IMR-90 (cell line): ENCODE results near the gene CDKN3. TPM values are rescaled to one million over a fixed set of nuclear protein-coding genes. Genes with fewer than 3 reads are reported as not detected.

Experiments used
- ATAC-seq: fragments of 200-7000 bp; cut with Tn5 transposase; 2 replicates; pipeline ENCODE4 v1.9.1; 2020; ENCODE audit warnings: low read depth, mild to moderate bottlenecking, moderate library complexity
- BruUV-seq: library from RNA; stranded (reverse); fragments of 400-500 nt; replicated peaks from 2 replicates; lab custom pipeline; 2021; lab: Mats Ljungman, UMichigan
- CTCF ChIA-PET: fragments of 300-600 bp; formaldehyde crosslinking; extraction: SDS; loops from one replicate; lab custom pipeline; 2021; ENCODE audit warnings: antibody characterized with exemption; lab: Yijun Ruan, JAX
- POLR2A ChIA-PET: fragments of 300-600 bp; sonication (Branson Sonifier 250); formaldehyde crosslinking; loops from one replicate; lab custom pipeline; 2022; ENCODE audit warnings: antibody characterized with exemption; ENCODE audit not compliant: unreplicated experiment; lab: Charles Lee
- DNase-seq: peaks from one replicate; pipeline ENCODE4 v3.0.0; 2013
- H2AFZ ChIP-seq: replicated peaks from 2 replicates; pipeline ENCODE3; 2013; ENCODE audit warnings: low read length, mild to moderate bottlenecking; ENCODE audit not compliant: poor library complexity
- H2AK5ac ChIP-seq: 2 replicates; pipeline ENCODE4 v1.6.1; 2013; ENCODE audit warnings: low read depth, low read length, inconsistent platforms
- H2AK9ac ChIP-seq: replicated peaks from 2 replicates; pipeline ENCODE3; 2013; ENCODE audit warnings: mild to moderate bottlenecking, low read depth, low read length, moderate library complexity; ENCODE audit not compliant: poor library complexity
- H2BK120ac ChIP-seq: 2 replicates; pipeline ENCODE4 v1.6.1; 2013; ENCODE audit warnings: low read depth, low read length, inconsistent platforms
- H2BK15ac ChIP-seq: 3 replicates; pipeline ENCODE4 v1.6.1; 2013; ENCODE audit warnings: low read depth, low read length, inconsistent platforms
- H2BK20ac ChIP-seq: 2 replicates; pipeline ENCODE4 v1.6.1; 2013; ENCODE audit warnings: low read depth, mild to moderate bottlenecking, inconsistent platforms, low read length, moderate library complexity
- H2BK5ac ChIP-seq: 2 replicates; pipeline ENCODE4 v1.6.1; 2013; ENCODE audit warnings: mild to moderate bottlenecking, low read depth, low read length, inconsistent platforms; ENCODE audit not compliant: poor library complexity, severe bottlenecking
- H3K14ac ChIP-seq: replicated peaks from 2 replicates; pipeline ENCODE4 v1.6.1; 2013; ENCODE audit warnings: low read depth, low read length, inconsistent platforms
- H3K18ac ChIP-seq: 2 replicates; pipeline ENCODE4 v1.6.1; 2013; ENCODE audit warnings: low read depth, low read length, control low read depth
- H3K23ac ChIP-seq: 2 replicates; pipeline ENCODE4 v1.6.1; 2013; ENCODE audit warnings: low read depth, low read length, inconsistent platforms
- H3K27ac ChIP-seq: 2 replicates; pipeline ENCODE4 v1.5.1; 2013; ENCODE audit warnings: mild to moderate bottlenecking, control low read depth, low read length; ENCODE audit not compliant: insufficient read depth
- H3K27me3 ChIP-seq: 2 replicates; pipeline ENCODE4 v1.6.1; 2013; ENCODE audit warnings: low read length; ENCODE audit not compliant: control insufficient read depth, insufficient read depth
- H3K36me3 ChIP-seq: 2 replicates; pipeline ENCODE4 v1.6.1; 2013; ENCODE audit warnings: low read length, mixed read lengths; ENCODE audit not compliant: control insufficient read depth, insufficient read depth
- H3K4ac ChIP-seq: 2 replicates; pipeline ENCODE4 v1.6.1; 2013; ENCODE audit warnings: low read depth, low read length, inconsistent platforms
- H3K4me1 ChIP-seq: 2 replicates; pipeline ENCODE4 v1.6.1; 2013; ENCODE audit warnings: low read length, mixed read lengths; ENCODE audit not compliant: control insufficient read depth, insufficient read depth
- H3K4me2 ChIP-seq: 2 replicates; pipeline ENCODE4 v1.6.1; 2013; ENCODE audit warnings: low read depth, mild to moderate bottlenecking, control low read depth, low read length, moderate library complexity
- H3K4me3 ChIP-seq: 2 replicates; pipeline ENCODE4 v1.5.1; 2013; ENCODE audit warnings: low read depth, mild to moderate bottlenecking, control low read depth, low read length, moderate library complexity; ENCODE audit not compliant: insufficient read depth
- H3K56ac ChIP-seq: 2 replicates; pipeline ENCODE4 v1.6.1; 2013; ENCODE audit warnings: low read length, inconsistent platforms; ENCODE audit not compliant: insufficient read depth; ENCODE audit errors: extremely low read depth
- H3K79me1 ChIP-seq, 2 experiments: 2 replicates each; pipeline ENCODE4 v1.6.1; 2013; ENCODE audit warnings: low read length in 2 of 2, inconsistent platforms in 1 of 2, low read depth in 1 of 2
- H3K9ac ChIP-seq: 2 replicates; pipeline ENCODE4 v1.6.1; 2013; ENCODE audit warnings: low read depth, low read length, control low read depth
- H3K9me1 ChIP-seq: 2 replicates; pipeline ENCODE4 v1.6.1; 2013; ENCODE audit warnings: low read length, inconsistent platforms; ENCODE audit not compliant: insufficient read depth
- H3K9me3 ChIP-seq: 2 replicates; pipeline ENCODE4 v1.6.1; 2013; ENCODE audit warnings: low read length; ENCODE audit not compliant: control insufficient read depth, insufficient read depth
- H4K20me1 ChIP-seq: 2 replicates; pipeline ENCODE4 v1.6.1; 2013; ENCODE audit warnings: low read length, inconsistent platforms; ENCODE audit not compliant: insufficient read depth
- H4K5ac ChIP-seq: 2 replicates; pipeline ENCODE4 v1.6.1; 2013; ENCODE audit warnings: mild to moderate bottlenecking, low read depth, low read length, control low read depth
- H4K8ac ChIP-seq, 2 experiments: 2 replicates each; pipeline ENCODE4 v1.6.1; 2013; ENCODE audit warnings: low read depth in 2 of 2, low read length in 2 of 2, control low read depth in 1 of 2, inconsistent platforms in 1 of 2
- H4K91ac ChIP-seq: 2 replicates; pipeline ENCODE4 v1.6.1; 2013; ENCODE audit warnings: low read depth, low read length, inconsistent platforms; ENCODE audit not compliant: insufficient read depth
- BHLHE40 ChIP-seq: fragments of 150-350 bp; IDR thresholded peaks from 2 replicates; pipeline ENCODE4 v1.6.1; 2016; ENCODE audit warnings: mild to moderate bottlenecking, low read depth, low read length
- CEBPB ChIP-seq: IDR thresholded peaks from 2 replicates; pipeline ENCODE4 v1.6.1; 2012; ENCODE audit warnings: low read depth, low read length, improper control_type of control experiment
- CHD1 ChIP-seq: IDR thresholded peaks from 2 replicates; pipeline ENCODE4 v1.6.1; 2012; ENCODE audit warnings: low read depth, low read length, improper control_type of control experiment
- CTCF ChIP-seq: conservative IDR thresholded peaks from 2 replicates; pipeline ENCODE4 v1.5.1; 2012; ENCODE audit warnings: mild to moderate bottlenecking, low read depth, low read length, improper control_type of control experiment
- ELK1 ChIP-seq: fragments of 150-350 bp; IDR thresholded peaks from 2 replicates; pipeline ENCODE4 v1.6.1; 2016; ENCODE audit warnings: low read depth, mild to moderate bottlenecking, low read length, moderate library complexity, borderline replicate concordance
- FOS ChIP-seq: fragments of 150-350 bp; IDR thresholded peaks from 2 replicates; pipeline ENCODE4 v1.6.1; 2016; ENCODE audit warnings: low read depth, low read length
- MAFK ChIP-seq: IDR thresholded peaks from 2 replicates; pipeline ENCODE4 v1.6.1; 2012; ENCODE audit warnings: low read depth, low read length, improper control_type of control experiment
- MAZ ChIP-seq: IDR thresholded peaks from 2 replicates; pipeline ENCODE4 v1.6.1; 2012; ENCODE audit warnings: low read depth, mild to moderate bottlenecking, low read length, improper control_type of control experiment, moderate library complexity, borderline replicate concordance
- MXI1 ChIP-seq: IDR thresholded peaks from 2 replicates; pipeline ENCODE4 v1.6.1; 2012; ENCODE audit warnings: low read depth, mild to moderate bottlenecking, low read length, moderate library complexity, borderline replicate concordance
- NFE2L2 ChIP-seq: fragments of 150-350 bp; IDR thresholded peaks from 2 replicates; pipeline ENCODE4 v1.6.1; 2016; ENCODE audit warnings: low read depth, mild to moderate bottlenecking, low read length
- POLR2A ChIP-seq: IDR thresholded peaks from 2 replicates; pipeline ENCODE4 v1.6.1; 2012; ENCODE audit warnings: mild to moderate bottlenecking, low read depth, low read length
- RAD21 ChIP-seq: IDR thresholded peaks from 2 replicates; pipeline ENCODE4 v1.6.1; 2012; ENCODE audit warnings: low read length, improper control_type of control experiment
- RCOR1 ChIP-seq: IDR thresholded peaks from 2 replicates; pipeline ENCODE4 v1.6.1; 2012; ENCODE audit warnings: mild to moderate bottlenecking, low read length, improper control_type of control experiment; ENCODE audit not compliant: insufficient replicate concordance
- RFX5 ChIP-seq: IDR thresholded peaks from 2 replicates; pipeline ENCODE4 v1.8.0; 2012; ENCODE audit warnings: low read depth, mild to moderate bottlenecking, low read length, moderate library complexity
- SMC3 ChIP-seq: fragments of 150-350 bp; IDR thresholded peaks from 2 replicates; pipeline ENCODE4 v1.6.1; 2016; ENCODE audit warnings: low read depth, mild to moderate bottlenecking, antibody characterized with exemption, low read length, moderate library complexity
- USF2 ChIP-seq: fragments of 150-350 bp; IDR thresholded peaks from 2 replicates; pipeline ENCODE4 v1.6.1; 2017; ENCODE audit warnings: mild to moderate bottlenecking, antibody characterized with exemption, low read length, low read depth
- WGBS, 2 experiments: methylation state at CpG; one replicate each; pipeline versions ENCODE4 v1.1.5 to v1.1.7; 2013; ENCODE audit warnings: missing lambda C conversion rate in 2 of 2; ENCODE audit not compliant: insufficient read length in 1 of 2; ENCODE audit errors: extremely low coverage in 2 of 2; 5-methylcytosine and 5-hydroxymethylcytosine counted together
- dilution Hi-C: fragments of 300-500 bp; cut with HindIII; formaldehyde crosslinking; loops from one replicate; pipeline ENCODE4 v1.14.3; 2018; ENCODE audit warnings: low sequenced_read_pairs; ENCODE audit not compliant: unreplicated experiment
- in situ Hi-C: fragments of 300-500 bp; cut with MboI; formaldehyde crosslinking; loops from 3 replicates; pipeline ENCODE4 v1.14.3; 2019; ENCODE audit warnings: low sequenced_read_pairs, inconsistent platforms, mixed read lengths
- intact Hi-C: fragments of 100-400 bp; cut with micrococcal nuclease; formaldehyde crosslinking; loops from 2 replicates; pipeline ENCODE4 v1.10.0; 2022
- polyA plus RNA-seq, 3 experiments: library from polyadenylated mRNA; depleted of rRNA; stranded (reverse); fragments of >200 nt; gene quantifications; 2 replicates each; pipeline ENCODE4 v1.2.3, GENCODE V29; 2012; ENCODE audit warnings: low replicate concordance in 1 of 3
- total RNA-seq: library from RNA; depleted of rRNA; stranded (reverse); fragments of >200 nt; gene quantifications from 2 replicates; pipeline ENCODE4 v1.2.3, GENCODE V29; 2012

The CDKN3 gene
- total and polyA plus RNA-seq, 2 of the 4 experiments (the other 2 are of a cell fraction), result 38.9 to 48.9 TPM

GRCh38 chr14:54450535-54450934, 53.7 kb downstream of the CDKN3 start:
- H3K4ac ChIP-seq, result no peak overlapping the region
- no peak overlapping the region for H3K4me2 ChIP-seq
- H2BK120ac ChIP-seq, result no peak overlapping the region
- H4K20me1 ChIP-seq, result no peaks in the 10 kb centered on the region
- H3K56ac ChIP-seq, result no peak overlapping the region
- H3K27ac ChIP-seq, result no peak overlapping the region
- H3K18ac ChIP-seq, result no peak overlapping the region
- DNase-seq (peak; percentile 60), ATAC-seq (peak; percentile 56)
- BruUV-seq, result no TSS peak
- no peak overlapping the region for H4K5ac ChIP-seq
- no peak overlapping the region for H4K8ac ChIP-seq
- no CpG with 5 or more reads among the region's 3 CpGs for WGBS, 2 experiments
- ChIA-PET CTCF (no interaction called here), POLR2A (no interaction called here)
- H3K4me1 ChIP-seq, result peaks cover 2% of the 10 kb centered on the region; the same call in 1 of the 2 replicates
- no peak overlapping the region for H4K91ac ChIP-seq
- H3K9me3 ChIP-seq, result no peaks in the 10 kb centered on the region
- no peak overlapping the region for H3K14ac ChIP-seq
- H2AK9ac ChIP-seq, result no peak overlapping the region
- no peak overlapping the region for H3K23ac ChIP-seq
- TF ChIP-seq MXI1, result no peak
- no peak for TF ChIP-seq RCOR1
- no peak for TF ChIP-seq FOS
- TF ChIP-seq MAZ, result no peak
- no peak for TF ChIP-seq CEBPB
- no peak for TF ChIP-seq MAFK
- TF ChIP-seq USF2, result no peak
- TF ChIP-seq BHLHE40, result no peak
- no peak for TF ChIP-seq POLR2A
- no peak for TF ChIP-seq SMC3
- TF ChIP-seq RAD21, result no peak
- TF ChIP-seq CHD1, result no peak
- no peak for TF ChIP-seq CTCF
- no peak for TF ChIP-seq ELK1
- TF ChIP-seq NFE2L2, result no peak
- TF ChIP-seq RFX5, result no peak
- no peaks in the 10 kb centered on the region; the same call in 1 of the 2 replicates for H3K9me1 ChIP-seq
- no peaks in the 10 kb centered on the region for H3K27me3 ChIP-seq
- H3K36me3 ChIP-seq, result no peaks in the 10 kb centered on the region
- no peaks in the 10 kb centered on the region for H3K79me1 ChIP-seq
- no peak overlapping the region for H2AFZ ChIP-seq
- H2BK5ac ChIP-seq, result no peak overlapping the region
- in situ Hi-C loops, result no loop called here
- no peak overlapping the region for H2BK20ac ChIP-seq
- H3K9ac ChIP-seq, result no peak overlapping the region
- dilution Hi-C loops, result no loop called here
- H2BK15ac ChIP-seq, result no peak overlapping the region
- intact Hi-C loops, result no loop called here
- no peak overlapping the region for H3K4me3 ChIP-seq
- no peak overlapping the region for H2AK5ac ChIP-seq
